Endothelial cell of umbilical vein (primary cell): ENCODE data around the gene ATP5PO.

Experiments used
- CTCF ChIP-seq, 2 donors: IDR thresholded peaks; 1 replicate in 1 of 2; 2 replicates in 1 of 2; pipeline ENCODE4 v1.5.1; 2011; ENCODE audit warnings: low read length in 2 of 2, mild to moderate bottlenecking in 2 of 2, moderate library complexity in 2 of 2, control low read depth in 1 of 2, inconsistent platforms in 1 of 2, low read depth in 1 of 2; ENCODE audit not compliant: insufficient read depth in 1 of 2; ENCODE audit errors: extremely low read depth in 1 of 2
- EZH2 ChIP-seq: IDR thresholded peaks from 2 replicates; pipeline ENCODE4 v1.6.1; 2012; ENCODE audit warnings: borderline replicate concordance, low read depth, mild to moderate bottlenecking, moderate library complexity, low read length, inconsistent platforms; ENCODE audit not compliant: severe bottlenecking
- MAX ChIP-seq: IDR thresholded peaks from 2 replicates; pipeline ENCODE4 v1.6.1; 2011; ENCODE audit not compliant: insufficient read depth, insufficient read length
- MYC ChIP-seq: IDR thresholded peaks from one replicate; pipeline ENCODE4 v1.6.1; 2011; ENCODE audit warnings: mild to moderate bottlenecking, low read depth, low read length

GRCh38 chr21:33897739-33898138 lies 17.9 kb downstream of the ATP5PO start:
- TF ChIP-seq CTCF (IDR thresholded peaks at IDR 0.05; ENCODE audit: extremely low read depth in 1 of 2, insufficient read depth in 1 of 2, low read depth in 1 of 2, low read length in 2 of 2): no peak
- TF ChIP-seq MYC: no peak
- TF ChIP-seq EZH2: no peak
- no peak for TF ChIP-seq MAX
